Spleen (tissue), 11 donors: Measurements from ENCODE around the gene SEPTIN11. TPM values are rescaled to one million over a fixed set of nuclear protein-coding genes. Genes with fewer than 3 reads are reported as not detected.

Experiments used
- DNase-seq: peaks from one replicate; pipeline ENCODE4 v3.0.0-alpha.2; 2020
- H3K27ac ChIP-seq, 8 donors: fragments of 200-600 bp; sonication (generic) in 7 of 8; 1 replicate in 4 of 8; 2 replicates in 4 of 8; pipeline versions ENCODE4 v1.5.0 to v1.8.0; 2016 to 2021; ENCODE audit warnings: inconsistent platforms in 4 of 8, mild to moderate bottlenecking in 4 of 8, moderate library complexity in 1 of 8
- H3K27me3 ChIP-seq, 7 donors: fragments of 200-600 bp; sonication (generic) in 6 of 7; replicated peaks in 1 of 7; 1 replicate in 4 of 7; 2 replicates in 3 of 7; pipeline versions ENCODE4 v1.5.0 to v1.8.0; 2016 to 2021; ENCODE audit warnings: inconsistent platforms in 3 of 7, mild to moderate bottlenecking in 1 of 7
- H3K36me3 ChIP-seq, 6 donors: fragments of 200-600 bp; sonication (generic) in 5 of 6; 1 replicate in 4 of 6; 2 replicates in 2 of 6; pipeline versions ENCODE4 v1.5.0 to v1.8.0; 2016 to 2021; ENCODE audit warnings: inconsistent platforms in 2 of 6
- H3K4me1 ChIP-seq, 6 donors: fragments of 200-600 bp; sonication (generic) in 5 of 6; 1 replicate in 3 of 6; 2 replicates in 3 of 6; pipeline versions ENCODE4 v1.5.0 to v1.8.0; 2016 to 2021; ENCODE audit warnings: inconsistent platforms in 3 of 6
- H3K4me3 ChIP-seq, 8 donors: fragments of 200-600 bp; sonication (generic) in 7 of 8; 1 replicate in 4 of 8; 2 replicates in 4 of 8; pipeline versions ENCODE4 v1.5.0 to v1.8.0; 2016 to 2021; ENCODE audit warnings: inconsistent platforms in 4 of 8, mild to moderate bottlenecking in 4 of 8, moderate library complexity in 2 of 8
- H3K9me3 ChIP-seq, 8 donors: fragments of 200-600 bp; sonication (generic) in 7 of 8; 1 replicate in 4 of 8; 2 replicates in 4 of 8; pipeline versions ENCODE4 v1.5.0 to v1.8.0; 2016 to 2021; ENCODE audit warnings: inconsistent platforms in 4 of 8
- CTCF ChIP-seq, 11 experiments: fragments of 200-600 bp in 7 of 11; fragments of 450-650 bp in 4 of 11; sonication (generic) in 4 of 11; IDR thresholded peaks in 8 of 11; conservative IDR thresholded peaks in 3 of 11; 1 replicate in 7 of 11; 2 replicates in 4 of 11; pipeline versions ENCODE4 v1.4.0 to v1.8.0; 2016 to 2021; ENCODE audit warnings: antibody characterized with exemption in 11 of 11, inconsistent platforms in 4 of 11, mild to moderate bottlenecking in 1 of 11
- POLR2A ChIP-seq, 3 donors: fragments of 450-650 bp; IDR thresholded peaks; one replicate each; pipeline ENCODE4 v1.5.1; 2017; ENCODE audit warnings: antibody characterized with exemption in 3 of 3, mild to moderate bottlenecking in 1 of 3
- POLR2AphosphoS5 ChIP-seq, 3 donors: sonication (generic); formaldehyde crosslinking; IDR thresholded peaks; one replicate each; pipeline ENCODE4 v1.5.1; 2017; ENCODE audit warnings: antibody characterized with exemption in 3 of 3
- WGBS, 5 donors: extraction: QIAGEN DNeasy Blood & Tissue Kit in 3 of 5; methylation state at CpG; one replicate each; pipeline versions ENCODE4 v1.1.5 to v1.1.7; 2013 to 2018; 5-methylcytosine and 5-hydroxymethylcytosine counted together
- intact Hi-C: fragments of 100-400 bp; cut with DNase I; formaldehyde crosslinking; loops from one replicate; pipeline ENCODE4 v1.15.0; 2023; ENCODE audit warnings: low total_unique reads
- polyA plus RNA-seq, 3 donors: library from polyadenylated mRNA; stranded (reverse); fragments of 200-250 nt; gene quantifications; one replicate each; pipeline ENCODE4 v1.2.1, GENCODE V29; 2013
- total RNA-seq, 7 donors: library from RNA; depleted of rRNA in 3 of 7; stranded (reverse); fragments of >200 nt in 3 of 7; fragmentation: NEBNext Ultra II Directional in 4 of 7; extraction: Animal tissue kit (Norgen Biotek cat#: 25700) in 4 of 7; gene quantifications; one replicate each; pipeline versions ENCODE4 v1.1.0 to v1.2.1, GENCODE V29; 2016 to 2021
- donor health status: healthy with polysubstance abuse.
- donor health status: DM: no; HTN: no; CAD: no; lungs with moderate emphysema.
- donor health status: DM: no; HTN: no; CAD: no.
- donor health status: Bipolar disorder and iron deficiency.
- donor health status: healthy.
- donor health status: DM: no; HTN: no; CAD: no.
- donor health status: DM: yes; HTN: yes; CAD: no.

Gene SEPTIN11
- total and polyA plus RNA-seq, 10 donors = 9.7 to 91.9 (median 53.3) TPM

GRCh38 chr4:76977736-76978350 lies 28.3 kb downstream of the SEPTIN11 start:
- intact Hi-C loops = no loop called here
- Histone ChIP-seq H3K36me3 (no peaks in the 10 kb centered on the region), H3K4me1 (peaks cover 0 to 44% (median 15%) of the 10 kb centered on the region in 6 donors), H3K27ac (no peak overlapping the region), H3K9me3 (no peaks in the 10 kb centered on the region), H3K27me3 (no peaks in the 10 kb centered on the region), H3K4me3 (no peak overlapping the region)
- WGBS, 5 donors = 37 to 71% (median 56%) methylated on average over 3 of the region's 3 CpGs
- TF ChIP-seq CTCF (IDR thresholded peaks at IDR 0.05 in 8 of 11, conservative IDR thresholded peaks at IDR 0.05 in 3 of 11) = no peak
- TF ChIP-seq POLR2A (IDR thresholded peaks at IDR 0.05) = no peak
- TF ChIP-seq POLR2AphosphoS5 (IDR thresholded peaks at IDR 0.05) = no peak
- DNase-seq = no peak

GRCh38 chr4:76979236-76979635 lies 29.7 kb downstream of the SEPTIN11 start:
- no peaks in the 10 kb centered on the region for H3K27me3 ChIP-seq
- no peaks in the 10 kb centered on the region for H3K36me3 ChIP-seq
- TF ChIP-seq POLR2AphosphoS5 (IDR thresholded peaks at IDR 0.05) (no peak), POLR2A (IDR thresholded peaks at IDR 0.05) (no peak), CTCF (IDR thresholded peaks at IDR 0.05 in 8 of 11, conservative IDR thresholded peaks at IDR 0.05 in 3 of 11) (no peak)
- no peak overlapping the region for H3K4me3 ChIP-seq
- H3K27ac ChIP-seq = no peak overlapping the region
- intact Hi-C loops = no loop called here
- H3K4me1 ChIP-seq = peaks cover 4 to 58% (median 28%) of the 10 kb centered on the region in 6 donors
- DNase-seq = no peak
- no peaks in the 10 kb centered on the region for H3K9me3 ChIP-seq
- WGBS, 5 donors = 94 to 98% (median 95%) methylated on average over 2 of the region's 2 CpGs

DNA sequence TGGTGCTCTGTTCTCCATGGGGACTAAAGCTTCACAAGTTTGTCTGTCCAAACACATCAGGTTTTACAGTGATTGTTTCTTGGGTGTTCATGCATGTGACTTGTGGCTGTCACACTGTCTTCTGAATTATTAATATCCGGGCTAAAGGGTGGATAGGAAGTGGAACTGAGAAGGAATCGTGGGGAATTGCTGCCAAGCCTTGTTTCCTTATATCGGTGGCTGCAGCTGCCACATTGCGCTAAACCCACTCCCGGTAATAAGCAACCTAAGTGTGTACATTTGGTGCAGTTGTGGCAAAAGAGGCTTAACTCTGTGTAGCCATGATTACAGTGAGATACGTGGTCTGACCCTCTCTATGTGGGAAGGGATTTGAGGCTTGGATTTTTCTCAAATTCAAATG lies 30.7 kb downstream of the SEPTIN11 start:
- intact Hi-C loops = no loop called here
- Histone ChIP-seq H3K27ac (no peak overlapping the region), H3K27me3 (no peaks in the 10 kb centered on the region), H3K9me3 (no peaks in the 10 kb centered on the region), H3K36me3 (no peaks in the 10 kb centered on the region), H3K4me1 (peaks cover 8 to 68% (median 37%) of the 10 kb centered on the region in 6 donors), H3K4me3 (no peak overlapping the region)
- no peak for DNase-seq
- no peak for TF ChIP-seq POLR2A (IDR thresholded peaks at IDR 0.05)
- TF ChIP-seq POLR2AphosphoS5 (IDR thresholded peaks at IDR 0.05) = no peak
- no peak for TF ChIP-seq CTCF (IDR thresholded peaks at IDR 0.05 in 8 of 11, conservative IDR thresholded peaks at IDR 0.05 in 3 of 11)
- WGBS, 5 donors = 37 to 71% (median 47%) methylated on average over 6 of the region's 6 CpGs

DNA sequence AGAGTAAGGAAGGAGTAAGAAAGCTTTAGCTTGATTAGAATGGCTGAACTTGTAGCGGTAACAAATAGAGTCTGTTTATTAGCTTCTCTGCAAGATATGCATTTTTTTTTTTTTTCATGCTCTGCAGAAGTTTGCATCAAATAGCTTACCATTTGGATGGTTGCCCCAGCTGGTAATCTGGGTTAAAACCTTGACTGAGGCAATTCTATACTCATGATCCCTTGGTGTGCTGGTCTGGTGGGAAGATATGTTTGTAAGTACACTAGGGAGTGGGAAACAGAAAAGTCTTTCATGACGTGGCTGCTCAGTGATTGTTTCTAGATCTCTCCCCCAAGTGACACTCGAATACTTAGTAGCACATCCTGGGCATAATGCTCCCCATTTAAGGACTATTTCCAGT lies 32.1 kb downstream of the SEPTIN11 start:
- Histone ChIP-seq H3K36me3 (no peaks in the 10 kb centered on the region), H3K4me1 (peaks cover 11 to 73% (median 39%) of the 10 kb centered on the region in 6 donors), H3K27me3 (no peaks in the 10 kb centered on the region), H3K27ac (no peak overlapping the region), H3K4me3 (no peak overlapping the region), H3K9me3 (no peaks in the 10 kb centered on the region)
- intact Hi-C loops = no loop called here
- TF ChIP-seq CTCF (IDR thresholded peaks at IDR 0.05 in 8 of 11, conservative IDR thresholded peaks at IDR 0.05 in 3 of 11) (no peak), POLR2A (IDR thresholded peaks at IDR 0.05) (no peak), POLR2AphosphoS5 (IDR thresholded peaks at IDR 0.05) (no peak)
- DNase-seq = no peak
- 79 to 89% (median 87%) methylated on average over 3 of the region's 3 CpGs for WGBS, 5 donors
